GM19455 (cell line): ENCODE data around the gene GDPD5.

Experiments
- ATAC-seq: cut with Tn5 transposase; IDR thresholded peaks from one replicate; pipeline ENCODE4 v1.9.1; 2021; ENCODE audit not compliant: unreplicated experiment

Gene GDPD5

GRCh38 chr11:75473684-75474083 lies 52.1 kb downstream of the GDPD5 start:
- no peak for ATAC-seq

- ATAC-seq: no peak
These were observed 53.5 kb downstream of the GDPD5 start for GRCh38 chr11:75472081-75472732.

GRCh38 chr11:75471176-75471973 lies 54.4 kb downstream of the GDPD5 start:
- ATAC-seq: no peak

GRCh38 chr11:75470476-75471080 lies 55.2 kb downstream of the GDPD5 start:
- no peak for ATAC-seq

- no peak for ATAC-seq
These were observed 55.8 kb downstream of the GDPD5 start for GRCh38 chr11:75469785-75470405.

GRCh38 chr11:75468534-75469340 lies 57.0 kb downstream of the GDPD5 start:
- no peak for ATAC-seq

- ATAC-seq: no peak
These were observed 57.9 kb downstream of the GDPD5 start for GRCh38 chr11:75467881-75468280.

- no peak for ATAC-seq
These were observed 58.4 kb downstream of the GDPD5 start for GRCh38 chr11:75467311-75467710.

- no peak for ATAC-seq
These were observed 59.8 kb downstream of the GDPD5 start for GRCh38 chr11:75465701-75466531.

GRCh38 chr11:75463106-75463774 lies 62.5 kb downstream of the GDPD5 start:
- ATAC-seq: no peak

- no peak for ATAC-seq
These were observed 63.6 kb downstream of the GDPD5 start for GRCh38 chr11:75462117-75462653.

- ATAC-seq: no peak
These were observed 64.6 kb downstream of the GDPD5 start for GRCh38 chr11:75461151-75461550.

GRCh38 chr11:75456596-75457183 lies 69.1 kb downstream of the GDPD5 start:
- ATAC-seq: no peak

- ATAC-seq: no peak
These were observed 70.8 kb downstream of the GDPD5 start for GRCh38 chr11:75454987-75455386.

GRCh38 chr11:75453916-75454655 lies 71.7 kb downstream of the GDPD5 start:
- no peak for ATAC-seq

GRCh38 chr11:75450826-75451821 lies 74.6 kb downstream of the GDPD5 start:
- no peak for ATAC-seq

GRCh38 chr11:75450236-75450635 lies 75.5 kb downstream of the GDPD5 start:
- ATAC-seq: no peak
